IMR-90 (cell line): ENCODE data around the gene LYRM4. TPM values are rescaled to one million over a fixed set of nuclear protein-coding genes. Genes with fewer than 3 reads are reported as not detected.

ENCODE experiments used
- ATAC-seq: fragments of 200-7000 bp; cut with Tn5 transposase; 2 replicates; pipeline ENCODE4 v1.9.1; 2020; ENCODE audit warnings: low read depth, mild to moderate bottlenecking, moderate library complexity
- BruUV-seq: library from RNA; stranded (reverse); fragments of 400-500 nt; replicated peaks from 2 replicates; lab custom pipeline; 2021; lab: Mats Ljungman, UMichigan
- CTCF ChIA-PET: fragments of 300-600 bp; formaldehyde crosslinking; extraction: SDS; loops from one replicate; lab custom pipeline; 2021; ENCODE audit warnings: antibody characterized with exemption; lab: Yijun Ruan, JAX
- POLR2A ChIA-PET: fragments of 300-600 bp; sonication (Branson Sonifier 250); formaldehyde crosslinking; loops from one replicate; lab custom pipeline; 2022; ENCODE audit warnings: antibody characterized with exemption; ENCODE audit not compliant: unreplicated experiment; lab: Charles Lee
- DNase-seq: peaks from one replicate; pipeline ENCODE4 v3.0.0; 2013
- H2AFZ ChIP-seq: replicated peaks from 2 replicates; pipeline ENCODE3; 2013; ENCODE audit warnings: low read length, mild to moderate bottlenecking; ENCODE audit not compliant: poor library complexity
- H2AK5ac ChIP-seq: 2 replicates; pipeline ENCODE4 v1.6.1; 2013; ENCODE audit warnings: low read depth, low read length, inconsistent platforms
- H2AK9ac ChIP-seq: replicated peaks from 2 replicates; pipeline ENCODE3; 2013; ENCODE audit warnings: mild to moderate bottlenecking, low read depth, low read length, moderate library complexity; ENCODE audit not compliant: poor library complexity
- H2BK120ac ChIP-seq: 2 replicates; pipeline ENCODE4 v1.6.1; 2013; ENCODE audit warnings: low read depth, low read length, inconsistent platforms
- H2BK15ac ChIP-seq: 3 replicates; pipeline ENCODE4 v1.6.1; 2013; ENCODE audit warnings: low read depth, low read length, inconsistent platforms
- H2BK20ac ChIP-seq: 2 replicates; pipeline ENCODE4 v1.6.1; 2013; ENCODE audit warnings: low read depth, mild to moderate bottlenecking, inconsistent platforms, low read length, moderate library complexity
- H2BK5ac ChIP-seq: 2 replicates; pipeline ENCODE4 v1.6.1; 2013; ENCODE audit warnings: mild to moderate bottlenecking, low read depth, low read length, inconsistent platforms; ENCODE audit not compliant: poor library complexity, severe bottlenecking
- H3K14ac ChIP-seq: replicated peaks from 2 replicates; pipeline ENCODE4 v1.6.1; 2013; ENCODE audit warnings: low read depth, low read length, inconsistent platforms
- H3K18ac ChIP-seq: 2 replicates; pipeline ENCODE4 v1.6.1; 2013; ENCODE audit warnings: low read depth, low read length, control low read depth
- H3K23ac ChIP-seq: 2 replicates; pipeline ENCODE4 v1.6.1; 2013; ENCODE audit warnings: low read depth, low read length, inconsistent platforms
- H3K27ac ChIP-seq: 2 replicates; pipeline ENCODE4 v1.5.1; 2013; ENCODE audit warnings: mild to moderate bottlenecking, control low read depth, low read length; ENCODE audit not compliant: insufficient read depth
- H3K27me3 ChIP-seq: 2 replicates; pipeline ENCODE4 v1.6.1; 2013; ENCODE audit warnings: low read length; ENCODE audit not compliant: control insufficient read depth, insufficient read depth
- H3K36me3 ChIP-seq: 2 replicates; pipeline ENCODE4 v1.6.1; 2013; ENCODE audit warnings: low read length, mixed read lengths; ENCODE audit not compliant: control insufficient read depth, insufficient read depth
- H3K4ac ChIP-seq: 2 replicates; pipeline ENCODE4 v1.6.1; 2013; ENCODE audit warnings: low read depth, low read length, inconsistent platforms
- H3K4me1 ChIP-seq: 2 replicates; pipeline ENCODE4 v1.6.1; 2013; ENCODE audit warnings: low read length, mixed read lengths; ENCODE audit not compliant: control insufficient read depth, insufficient read depth
- H3K4me2 ChIP-seq: 2 replicates; pipeline ENCODE4 v1.6.1; 2013; ENCODE audit warnings: low read depth, mild to moderate bottlenecking, control low read depth, low read length, moderate library complexity
- H3K4me3 ChIP-seq: 2 replicates; pipeline ENCODE4 v1.5.1; 2013; ENCODE audit warnings: low read depth, mild to moderate bottlenecking, control low read depth, low read length, moderate library complexity; ENCODE audit not compliant: insufficient read depth
- H3K56ac ChIP-seq: 2 replicates; pipeline ENCODE4 v1.6.1; 2013; ENCODE audit warnings: low read length, inconsistent platforms; ENCODE audit not compliant: insufficient read depth; ENCODE audit errors: extremely low read depth
- H3K79me1 ChIP-seq, 2 experiments: 2 replicates each; pipeline ENCODE4 v1.6.1; 2013; ENCODE audit warnings: low read length in 2 of 2, inconsistent platforms in 1 of 2, low read depth in 1 of 2
- H3K9ac ChIP-seq: 2 replicates; pipeline ENCODE4 v1.6.1; 2013; ENCODE audit warnings: low read depth, low read length, control low read depth
- H3K9me1 ChIP-seq: 2 replicates; pipeline ENCODE4 v1.6.1; 2013; ENCODE audit warnings: low read length, inconsistent platforms; ENCODE audit not compliant: insufficient read depth
- H3K9me3 ChIP-seq: 2 replicates; pipeline ENCODE4 v1.6.1; 2013; ENCODE audit warnings: low read length; ENCODE audit not compliant: control insufficient read depth, insufficient read depth
- H4K20me1 ChIP-seq: 2 replicates; pipeline ENCODE4 v1.6.1; 2013; ENCODE audit warnings: low read length, inconsistent platforms; ENCODE audit not compliant: insufficient read depth
- H4K5ac ChIP-seq: 2 replicates; pipeline ENCODE4 v1.6.1; 2013; ENCODE audit warnings: mild to moderate bottlenecking, low read depth, low read length, control low read depth
- H4K8ac ChIP-seq, 2 experiments: 2 replicates each; pipeline ENCODE4 v1.6.1; 2013; ENCODE audit warnings: low read depth in 2 of 2, low read length in 2 of 2, control low read depth in 1 of 2, inconsistent platforms in 1 of 2
- H4K91ac ChIP-seq: 2 replicates; pipeline ENCODE4 v1.6.1; 2013; ENCODE audit warnings: low read depth, low read length, inconsistent platforms; ENCODE audit not compliant: insufficient read depth
- CHD1 ChIP-seq: IDR thresholded peaks from 2 replicates; pipeline ENCODE4 v1.6.1; 2012; ENCODE audit warnings: low read depth, low read length, improper control_type of control experiment
- MAZ ChIP-seq: IDR thresholded peaks from 2 replicates; pipeline ENCODE4 v1.6.1; 2012; ENCODE audit warnings: low read depth, mild to moderate bottlenecking, low read length, improper control_type of control experiment, moderate library complexity, borderline replicate concordance
- NFE2L2 ChIP-seq: fragments of 150-350 bp; IDR thresholded peaks from 2 replicates; pipeline ENCODE4 v1.6.1; 2016; ENCODE audit warnings: low read depth, mild to moderate bottlenecking, low read length
- POLR2A ChIP-seq: IDR thresholded peaks from 2 replicates; pipeline ENCODE4 v1.6.1; 2012; ENCODE audit warnings: mild to moderate bottlenecking, low read depth, low read length
- RCOR1 ChIP-seq: IDR thresholded peaks from 2 replicates; pipeline ENCODE4 v1.6.1; 2012; ENCODE audit warnings: mild to moderate bottlenecking, low read length, improper control_type of control experiment; ENCODE audit not compliant: insufficient replicate concordance
- RFX5 ChIP-seq: IDR thresholded peaks from 2 replicates; pipeline ENCODE4 v1.8.0; 2012; ENCODE audit warnings: low read depth, mild to moderate bottlenecking, low read length, moderate library complexity
- WGBS, 2 experiments: methylation state at CpG; one replicate each; pipeline versions ENCODE4 v1.1.5 to v1.1.7; 2013; ENCODE audit warnings: missing lambda C conversion rate in 2 of 2; ENCODE audit not compliant: insufficient read length in 1 of 2; ENCODE audit errors: extremely low coverage in 2 of 2; 5-methylcytosine and 5-hydroxymethylcytosine counted together
- dilution Hi-C: fragments of 300-500 bp; cut with HindIII; formaldehyde crosslinking; loops from one replicate; pipeline ENCODE4 v1.14.3; 2018; ENCODE audit warnings: low sequenced_read_pairs; ENCODE audit not compliant: unreplicated experiment
- in situ Hi-C: fragments of 300-500 bp; cut with MboI; formaldehyde crosslinking; loops from 3 replicates; pipeline ENCODE4 v1.14.3; 2019; ENCODE audit warnings: low sequenced_read_pairs, inconsistent platforms, mixed read lengths
- intact Hi-C: fragments of 100-400 bp; cut with micrococcal nuclease; formaldehyde crosslinking; loops from 2 replicates; pipeline ENCODE4 v1.10.0; 2022
- polyA plus RNA-seq, 3 experiments: library from polyadenylated mRNA; depleted of rRNA; stranded (reverse); fragments of >200 nt; gene quantifications; 2 replicates each; pipeline ENCODE4 v1.2.3, GENCODE V29; 2012; ENCODE audit warnings: low replicate concordance in 1 of 3
- total RNA-seq: library from RNA; depleted of rRNA; stranded (reverse); fragments of >200 nt; gene quantifications from 2 replicates; pipeline ENCODE4 v1.2.3, GENCODE V29; 2012

Gene LYRM4
- total and polyA plus RNA-seq, 2 of the 4 experiments (the other 2 are of a cell fraction), result 11.5 to 26.6 TPM

DNA sequence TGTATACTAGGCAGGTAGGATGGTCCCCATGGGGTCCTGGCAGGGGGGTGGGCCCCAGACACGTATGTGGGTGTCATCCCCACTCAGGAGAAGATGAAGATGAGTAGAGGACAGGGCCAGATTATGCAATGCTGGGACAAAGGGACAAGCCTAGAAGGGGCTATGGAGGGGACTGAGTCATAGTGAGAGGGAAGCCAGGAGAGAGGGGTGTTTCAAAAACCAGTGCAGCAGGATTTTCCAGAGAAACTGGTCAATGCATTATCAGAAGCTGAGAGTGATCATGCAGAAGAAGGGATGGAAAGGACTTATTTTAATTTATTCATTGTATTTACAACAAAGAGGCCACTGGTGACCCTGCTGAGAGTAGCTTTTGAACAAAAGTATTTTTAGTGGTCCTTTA, 101.6 kb downstream of the LYRM4 start:
- Histone ChIP-seq H3K4me3 (no peak overlapping the region), H2BK5ac (no peak overlapping the region), H3K36me3 (no peaks in the 10 kb centered on the region), H4K20me1 (no peaks in the 10 kb centered on the region), H3K27ac (no peak overlapping the region), H2AK5ac (no peak overlapping the region), H2BK20ac (no peak overlapping the region), H2BK15ac (no peak overlapping the region), H3K27me3 (no peaks in the 10 kb centered on the region), H3K56ac (no peak overlapping the region), H2AFZ (no peak overlapping the region), H3K9me1 (no peaks in the 10 kb centered on the region), H4K91ac (no peak overlapping the region), H4K5ac (no peak overlapping the region), H2BK120ac (no peak overlapping the region), H3K79me1 (no peaks in the 10 kb centered on the region; a peak in 1 of 4 replicates), H3K4me1 (no peaks in the 10 kb centered on the region; the same call in 1 of the 2 replicates), H3K23ac (no peak overlapping the region), H3K9me3 (no peaks in the 10 kb centered on the region), H3K14ac (no peak overlapping the region), H3K4ac (no peak overlapping the region), H3K18ac (no peak overlapping the region), H3K9ac (no peak overlapping the region), H2AK9ac (no peak overlapping the region), H3K4me2 (no peak overlapping the region), H4K8ac (no peak overlapping the region)
- ATAC-seq (no peak), DNase-seq (no peak)
- POLR2A ChIA-PET, result no interaction called here
- CTCF ChIA-PET, result interaction anchor here (0.7 kb wide), 1 partner anchor 15 kb away, joined by 3 read pairs; no protein-coding TSS in a partner anchor
- dilution Hi-C loops, result no loop called here
- intact Hi-C loops, result loop anchor here (5.0 kb wide), 1 partner anchor 48 kb away; no protein-coding TSS in a partner anchor
- BruUV-seq, result no TSS peak
- in situ Hi-C loops, result no loop called here
- WGBS, 2 experiments, result 60% methylated on average over 1 of the region's 1 CpG; no CpG with 5 or more reads in 1 of the 2 experiments
- TF ChIP-seq RFX5 (no peak), CHD1 (no peak), POLR2A (no peak), NFE2L2 (no peak), MAZ (no peak), RCOR1 (no peak)
